Epithelial cell of prostate (primary cell): ENCODE measurements around the gene TLX3.
"Not testable (repeated sequence)": the region's sequence is repeated elsewhere in the genome, so short reads cannot be mapped to it uniquely, and the experiment has no call there.

Experiments
- DNase-seq: peaks from one replicate; pipeline ENCODE4 v3.0.0-alpha.2; 2011; ENCODE audit warnings: low read depth, low spot score
- H3K27ac ChIP-seq: fragments of 450-650 bp; 2 replicates; pipeline ENCODE4 v1.5.1; 2017; ENCODE audit warnings: mild to moderate bottlenecking

TLX3 gene

DNA sequence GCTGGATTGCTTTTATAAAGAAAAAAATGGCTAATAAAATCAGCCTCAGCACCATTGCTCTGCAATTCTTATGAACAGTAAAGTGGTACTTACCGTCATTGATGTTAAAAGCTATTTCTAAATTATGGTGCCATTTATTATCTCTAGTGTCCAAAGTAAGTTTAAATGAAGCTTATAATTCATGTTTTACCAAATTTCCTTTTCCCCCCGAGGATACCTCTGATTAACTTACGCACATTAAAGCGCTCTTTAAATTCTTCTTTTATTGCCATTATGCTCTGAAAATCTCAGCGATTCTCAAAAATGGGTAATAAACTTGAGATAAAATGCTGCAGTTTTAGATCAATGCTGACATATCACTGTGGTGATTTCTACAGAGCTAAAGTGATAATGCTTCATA is 13.5 kb downstream of the TLX3 start:
- DNase-seq: no peak
- no peak overlapping the region for H3K27ac ChIP-seq

DNA sequence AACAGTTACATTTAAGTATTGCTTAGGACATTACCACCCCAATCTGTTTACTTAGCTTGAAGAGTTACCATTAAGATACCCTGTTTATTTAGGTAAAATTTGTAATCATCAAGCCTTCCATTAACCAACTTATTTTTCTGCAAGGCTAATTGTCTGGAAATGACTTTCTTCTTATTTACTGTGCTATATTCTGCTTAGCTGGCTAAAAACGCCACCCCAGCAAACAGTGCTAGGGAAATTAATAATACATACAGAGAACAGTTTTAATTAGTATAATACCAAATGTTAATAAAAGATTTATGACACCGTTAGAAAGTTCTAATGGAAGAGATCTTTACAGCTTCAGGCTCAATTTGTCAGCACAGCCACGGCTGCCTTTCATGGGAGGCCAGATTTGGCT is 14.0 kb downstream of the TLX3 start:
- no peak overlapping the region for H3K27ac ChIP-seq
- no peak for DNase-seq

DNA sequence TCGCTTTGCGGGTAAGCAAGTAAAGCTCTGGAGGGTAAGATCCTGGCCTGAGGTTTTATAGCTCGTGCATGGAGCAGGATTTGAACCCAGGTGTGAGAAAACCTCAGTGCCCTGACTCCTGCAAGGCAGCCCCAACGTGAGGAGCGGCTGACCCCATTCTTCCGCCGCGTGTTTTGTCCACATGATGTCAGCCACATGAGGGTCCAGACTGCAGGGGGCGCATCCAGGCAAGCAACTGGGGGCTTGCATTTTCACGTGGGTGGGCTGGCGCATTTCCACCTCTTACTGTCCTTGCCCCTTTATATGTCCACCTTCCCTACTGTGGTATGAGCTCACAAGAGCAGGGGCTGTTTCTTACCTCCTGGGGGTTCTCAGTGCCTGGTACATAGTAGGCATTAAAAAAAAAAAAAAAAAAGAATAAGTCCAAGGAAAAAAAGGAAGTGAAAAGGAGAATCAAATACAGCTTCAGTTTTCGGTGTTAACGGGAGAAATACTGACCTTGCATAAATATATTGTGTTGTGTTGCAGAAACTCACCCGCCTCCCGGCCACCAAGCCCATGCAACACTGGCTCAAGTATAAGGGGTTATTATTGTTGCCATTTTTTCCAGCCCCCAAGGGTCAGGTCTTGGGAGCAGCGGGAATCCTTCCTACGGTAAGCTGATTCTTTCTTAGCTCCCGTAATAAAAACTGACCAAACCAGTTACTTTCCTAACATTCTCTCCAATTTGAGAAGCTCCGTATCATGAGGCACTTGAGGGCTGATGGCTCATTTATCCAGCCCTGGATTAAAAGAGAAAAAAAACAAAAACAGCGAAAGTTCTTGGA is 15.0 kb downstream of the TLX3 start:
- H3K27ac ChIP-seq: no peak overlapping the region
- DNase-seq: no peak

DNA sequence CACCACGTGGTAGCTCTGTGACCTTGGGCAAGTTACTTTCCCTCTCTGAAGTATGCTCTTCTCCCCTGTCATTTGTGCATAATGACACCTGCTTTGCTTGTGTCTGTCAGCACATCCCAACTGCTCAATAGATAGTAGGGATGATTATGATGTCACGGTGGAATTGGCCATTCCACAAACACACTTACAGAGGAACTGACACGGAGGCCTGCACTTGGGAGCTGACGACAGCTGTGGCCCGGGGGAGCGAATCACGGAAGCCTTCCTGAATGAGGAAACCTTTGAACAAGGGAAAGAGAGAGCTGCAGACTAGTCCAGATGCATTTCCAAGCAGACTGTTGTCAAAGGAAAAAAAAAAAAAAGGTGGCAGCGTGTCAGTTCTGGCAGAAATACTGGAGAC is 21.0 kb downstream of the TLX3 start:
- DNase-seq: no peak
- no peak overlapping the region for H3K27ac ChIP-seq

DNA sequence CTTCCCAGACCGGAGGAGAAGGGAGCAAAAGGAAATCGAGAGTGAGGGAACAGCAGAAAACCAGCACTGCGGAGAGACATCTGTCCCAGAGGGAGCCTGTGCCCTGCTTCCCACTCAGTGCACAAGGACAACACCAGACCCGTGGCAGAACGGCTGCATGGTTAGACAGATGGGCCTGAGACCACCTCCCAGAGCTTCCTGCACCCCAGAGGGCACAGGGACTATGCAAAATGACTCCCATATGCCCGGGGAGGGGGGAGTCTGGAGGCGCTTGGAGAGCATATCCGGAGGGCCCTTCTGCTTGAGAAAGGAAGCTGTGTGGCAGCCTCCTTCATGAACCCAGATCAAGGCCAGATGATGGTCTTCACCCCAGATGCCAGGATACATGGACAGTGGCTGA is 26.6 kb downstream of the TLX3 start:
- DNase-seq: no peak
- H3K27ac ChIP-seq: no peak overlapping the region

DNA sequence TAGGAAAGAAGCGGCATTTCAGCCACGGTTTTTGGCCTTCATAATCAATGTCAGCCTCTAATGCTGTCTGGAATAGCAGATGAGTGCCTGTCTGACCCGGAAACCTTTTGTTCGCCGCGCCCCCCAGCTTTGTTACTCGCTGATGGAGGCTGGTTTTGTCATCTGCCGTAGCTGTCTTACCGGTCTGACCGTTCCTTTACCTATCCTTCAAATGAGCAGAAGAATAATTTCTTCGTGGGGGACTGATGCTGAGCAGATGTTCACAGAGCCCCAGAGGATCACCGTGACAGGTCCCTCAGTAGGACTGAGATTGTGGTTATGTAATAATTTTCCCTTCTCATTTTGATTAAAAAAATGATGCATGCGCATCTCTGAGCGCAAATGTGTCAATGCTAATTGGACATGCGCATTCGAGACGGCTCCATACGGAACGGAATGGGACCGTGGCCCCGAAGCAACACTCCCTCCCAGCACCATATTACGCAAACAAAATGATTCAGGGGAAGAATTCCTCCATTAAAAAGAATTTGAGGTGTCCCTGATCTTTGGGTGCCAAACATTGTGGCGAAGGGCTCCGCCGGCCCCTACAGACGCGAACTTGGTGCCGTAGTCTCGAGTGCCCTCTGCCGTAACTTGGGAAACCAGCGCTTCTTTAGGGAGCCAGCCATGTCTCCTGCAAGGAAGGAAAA is 27.6 kb downstream of the TLX3 start:
- DNase-seq: no peak
- no peak overlapping the region for H3K27ac ChIP-seq

DNA sequence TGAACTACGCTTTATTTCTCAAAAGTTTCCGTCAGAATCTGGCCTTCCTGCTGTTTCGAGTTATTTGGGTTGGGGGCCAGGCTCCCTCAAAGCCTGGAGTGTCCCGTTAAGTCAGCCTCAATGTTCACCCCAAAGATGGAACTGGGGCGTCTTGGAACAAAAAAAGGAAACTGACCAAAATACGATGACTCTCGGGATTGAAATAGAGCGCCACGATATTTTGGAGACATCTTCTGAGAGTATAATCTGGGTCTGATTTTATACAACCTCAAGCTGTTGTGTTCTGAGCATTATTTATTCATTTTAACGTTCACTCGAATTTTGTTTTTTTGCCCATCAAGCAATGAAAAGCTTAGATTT is 28.1 kb downstream of the TLX3 start:
- H3K27ac ChIP-seq: no peak overlapping the region
- no peak for DNase-seq

DNA sequence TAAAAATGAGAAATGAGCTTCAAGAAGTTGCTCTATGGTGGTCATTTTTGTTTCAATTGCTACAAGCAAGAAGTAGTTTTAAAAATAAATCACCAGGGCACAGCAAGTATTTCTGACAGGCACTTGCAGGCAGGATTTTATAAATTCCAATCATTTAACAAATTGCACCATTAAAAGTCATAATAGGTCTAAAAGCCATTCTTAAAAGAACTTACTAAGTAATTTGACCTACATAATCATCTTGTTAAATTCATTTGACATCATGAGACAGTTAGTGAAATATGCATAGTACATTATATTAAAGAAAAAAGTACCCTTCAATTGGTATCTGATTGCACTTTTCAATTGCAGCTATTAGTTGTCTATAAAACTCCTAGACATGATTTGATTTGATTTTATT is 31.0 kb downstream of the TLX3 start:
- no peak overlapping the region for H3K27ac ChIP-seq
- DNase-seq: no peak

DNA sequence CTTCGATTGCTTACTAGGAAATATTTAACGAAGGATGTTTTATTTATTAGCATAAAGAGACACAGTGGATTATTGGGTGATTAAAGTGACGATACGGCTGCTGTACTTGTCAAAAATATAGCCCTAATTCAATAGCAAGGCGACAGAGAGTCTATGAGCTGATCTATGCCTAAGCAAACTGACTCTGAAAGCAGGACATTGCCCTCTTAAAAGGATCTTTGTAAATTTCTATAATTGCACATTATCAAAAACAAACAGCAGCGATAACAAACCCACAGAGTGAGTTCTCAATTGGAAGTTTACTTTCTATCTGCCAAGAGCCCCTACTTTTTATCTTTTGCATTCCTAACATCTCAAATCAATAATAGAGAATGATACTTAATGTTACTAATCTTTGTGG is 31.4 kb downstream of the TLX3 start:
- DNase-seq: no peak
- H3K27ac ChIP-seq: no peak overlapping the region

DNA sequence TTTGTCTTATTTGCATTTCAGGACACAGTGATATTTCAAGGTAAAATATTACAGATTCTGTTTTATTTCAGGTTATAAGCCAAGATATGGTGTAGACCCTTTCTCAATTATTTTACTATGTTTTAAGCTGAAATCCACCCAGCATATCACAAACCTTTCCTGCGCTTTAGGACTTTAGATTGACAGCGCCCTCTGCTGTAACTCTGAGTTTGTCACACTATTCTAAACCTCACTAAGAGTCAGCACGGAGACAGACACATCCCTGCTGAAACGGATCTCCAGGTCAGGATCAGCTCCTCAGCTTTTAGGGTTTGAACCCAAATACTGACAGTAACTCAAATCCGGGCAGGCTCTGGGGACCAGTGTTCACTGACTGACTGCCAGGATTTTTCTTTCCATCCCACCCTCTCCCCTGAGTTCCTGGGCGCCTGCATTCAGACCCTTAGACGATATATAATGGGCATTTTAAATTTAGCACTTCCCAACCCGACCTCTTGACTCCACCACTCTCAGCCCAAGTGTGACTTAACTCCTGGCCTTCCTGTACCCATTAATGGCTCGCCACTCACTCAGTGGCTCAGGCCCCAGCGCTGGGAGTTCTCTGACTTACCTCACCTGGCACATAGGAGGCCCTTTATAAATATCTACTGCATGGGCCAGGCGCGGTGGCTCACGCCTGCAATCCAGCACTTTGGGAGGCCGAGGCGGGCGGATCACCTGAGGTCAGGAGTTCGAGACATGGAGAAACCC is 33.5 kb downstream of the TLX3 start:
- DNase-seq: no peak

DNA sequence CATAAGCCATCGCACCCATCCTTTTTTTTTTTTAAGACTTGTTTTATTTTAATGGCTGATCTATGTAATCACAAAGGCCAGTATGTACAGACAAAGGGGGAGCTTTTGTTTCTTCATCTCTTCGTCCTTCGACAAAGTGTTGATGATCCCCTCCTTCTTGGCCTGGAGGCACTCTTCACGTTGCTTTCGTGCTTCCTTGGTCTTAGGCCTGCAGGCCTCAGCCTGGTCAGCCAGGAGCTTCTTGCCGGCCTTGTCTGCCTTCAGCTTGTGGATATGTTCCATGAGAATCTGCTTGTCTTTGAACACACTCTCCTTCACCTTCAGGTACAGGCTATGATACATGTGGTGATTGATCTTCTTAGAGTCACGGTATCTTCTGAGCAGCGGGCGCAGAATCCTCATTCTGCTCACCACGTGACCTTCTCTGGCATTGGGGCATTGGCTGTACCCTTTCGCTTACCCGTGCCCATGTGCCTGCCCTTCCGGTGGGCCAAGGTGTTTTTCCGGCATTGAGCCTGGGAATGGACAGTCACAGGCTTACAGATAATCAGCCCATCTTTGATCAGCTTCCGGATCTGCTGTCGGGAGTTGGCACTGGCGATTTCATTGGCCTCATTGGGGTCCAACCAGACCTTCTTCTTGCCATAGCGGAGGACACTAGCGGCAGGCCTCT is 36.0 kb downstream of the TLX3 start:
- H3K27ac ChIP-seq: no peak overlapping the region
- no peak for DNase-seq

More for the DNA sequence above, 33.5 kb downstream of the TLX3 start:
- no peak overlapping the region for H3K27ac ChIP-seq

DNA sequence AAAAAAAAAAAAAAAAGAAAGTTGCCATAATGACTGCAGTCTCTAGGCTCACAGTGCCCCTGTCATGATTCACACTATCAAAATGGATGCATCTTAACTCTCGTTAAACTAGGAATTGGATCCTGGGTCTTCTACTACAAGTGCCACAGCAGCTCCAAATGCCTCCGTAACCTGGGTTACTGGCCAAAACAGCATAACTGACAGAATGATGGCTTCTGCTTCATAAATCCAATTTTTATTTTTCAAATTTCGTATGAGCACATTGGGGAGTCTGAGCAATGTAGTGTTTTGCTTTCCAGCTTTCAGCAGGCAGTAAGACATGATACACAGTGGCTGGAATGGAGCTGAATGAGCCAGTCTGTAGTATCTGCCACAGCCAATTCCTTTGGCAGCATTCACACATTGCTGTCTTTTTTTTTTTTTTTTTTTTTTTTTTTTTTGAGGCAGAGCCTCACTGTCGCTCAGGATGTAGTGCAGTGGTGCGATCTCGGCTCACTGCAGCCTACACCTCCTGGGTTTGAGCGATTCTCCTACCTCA is 42.6 kb downstream of the TLX3 start:
- no peak overlapping the region for H3K27ac ChIP-seq
- no peak for DNase-seq

DNA sequence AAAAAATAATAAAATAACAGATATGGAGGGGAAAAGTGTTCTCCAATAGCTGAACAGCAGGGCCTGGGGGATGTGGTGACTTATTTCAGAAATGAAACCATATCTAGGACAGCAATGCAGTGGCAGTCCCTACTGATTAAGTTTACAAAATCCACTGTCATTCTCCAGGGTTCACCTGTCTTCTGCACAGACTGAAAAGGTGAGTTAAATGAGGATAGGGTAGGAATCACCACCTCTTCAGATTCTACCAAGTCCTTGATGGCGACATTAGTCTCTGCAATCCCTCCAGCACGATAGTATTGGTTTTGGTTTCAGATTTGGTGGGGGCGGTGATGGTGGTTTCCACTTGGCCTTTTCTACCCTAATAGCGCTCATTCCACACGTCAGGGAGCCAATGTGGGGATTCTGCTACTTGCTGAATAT is 46.3 kb downstream of the TLX3 start:
- no peak overlapping the region for H3K27ac ChIP-seq
- DNase-seq: no peak

DNA sequence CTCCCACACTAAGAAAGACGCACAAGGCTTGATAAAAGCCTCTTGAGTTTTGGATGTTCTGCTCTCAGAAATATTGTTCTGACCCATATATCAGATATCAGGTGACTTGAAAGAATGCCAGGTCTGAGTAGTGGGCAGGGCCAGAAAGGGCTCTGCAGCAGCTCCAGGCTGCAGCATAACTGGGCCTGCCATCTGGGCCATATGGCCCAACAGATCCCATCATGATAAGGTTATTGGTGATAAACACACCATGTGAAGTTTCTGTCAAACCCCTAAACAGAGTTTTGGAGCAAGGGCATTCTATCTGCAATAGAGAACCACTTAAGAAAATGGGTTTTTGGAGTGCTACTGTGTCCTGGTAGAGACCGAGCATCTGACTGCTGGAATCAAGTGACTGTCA is 48.8 kb downstream of the TLX3 start:
- no peak overlapping the region for H3K27ac ChIP-seq
- DNase-seq: no peak

DNA sequence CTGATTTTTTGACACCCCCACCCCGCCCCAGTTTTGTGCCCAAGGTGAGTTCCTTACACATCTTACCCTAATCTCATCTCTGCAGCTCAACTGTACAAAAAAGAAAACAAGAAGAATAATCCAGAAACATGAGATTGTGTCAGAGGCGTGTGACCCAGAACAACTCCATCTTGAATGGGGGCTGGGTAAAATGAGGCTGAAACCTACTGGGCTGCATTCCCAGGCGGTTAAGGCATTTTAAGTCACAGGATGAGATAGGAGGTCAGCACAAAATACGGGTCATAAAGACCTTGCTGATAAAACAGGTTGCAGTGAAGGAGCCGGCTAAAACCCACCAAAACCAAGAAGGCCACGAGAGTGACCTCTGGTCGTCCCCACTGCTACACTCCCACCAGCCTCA is 52.1 kb downstream of the TLX3 start:
- not testable (repeated sequence) for DNase-seq, H3K27ac ChIP-seq
